Measurements from ENCODE around the gene CDK9.
A peak's percentile ranks its signal among the peaks of the same experiment; 100 is the strongest.

CDK9 gene

GRCh38 chr9:127762111-127762676 lies 23.6 kb upstream of the CDK9 start:
- DNase-seq, result no peak

GRCh38 chr9:127763918-127764384 lies 21.9 kb upstream of the CDK9 start:
- no peak for DNase-seq

- no peak for DNase-seq
Measured at GRCh38 chr9:127765418-127765817, 20.4 kb upstream of the CDK9 start.

- DNase-seq, result no peak
Measured at GRCh38 chr9:127767410-127767809, 18.4 kb upstream of the CDK9 start.

GRCh38 chr9:127767909-127768331 lies 17.9 kb upstream of the CDK9 start:
- DNase-seq, result no peak

- DNase-seq, result no peak
Measured at GRCh38 chr9:127768698-127769097, 17.1 kb upstream of the CDK9 start.

GRCh38 chr9:127769101-127769500 lies 16.7 kb upstream of the CDK9 start:
- DNase-seq, result no peak

GRCh38 chr9:127769929-127770582 lies 15.8 kb upstream of the CDK9 start:
- DNase-seq, result no peak

GRCh38 chr9:127770583-127770904 lies 15.3 kb upstream of the CDK9 start:
- DNase-seq, result no peak

- peak; percentile 95 for DNase-seq
Measured at GRCh38 chr9:127770905-127771569, 14.8 kb upstream of the CDK9 start.

GRCh38 chr9:127771570-127772189 lies 14.2 kb upstream of the CDK9 start:
- DNase-seq, result no peak

- DNase-seq, result no peak
Measured at GRCh38 chr9:127772603-127773002, 13.2 kb upstream of the CDK9 start.

GRCh38 chr9:127773272-127773671 lies 12.6 kb upstream of the CDK9 start:
- no peak for DNase-seq

- no peak for DNase-seq
Measured at GRCh38 chr9:127773981-127774380, 11.9 kb upstream of the CDK9 start.

- no peak for DNase-seq
Measured at GRCh38 chr9:127776195-127776923, 9.5 kb upstream of the CDK9 start.

- no peak for DNase-seq
Measured at GRCh38 chr9:127776924-127777289, 8.9 kb upstream of the CDK9 start.

- DNase-seq, result no peak
Measured at GRCh38 chr9:127777368-127777980, 8.4 kb upstream of the CDK9 start.

- no peak for DNase-seq
Measured at GRCh38 chr9:127778280-127779135, 7.3 kb upstream of the CDK9 start, which contains the start of gene SH2D3C. Gene SH2D3C (minus strand): TSS chr9:127778666. CDS start chr9:127778627, 39 bp downstream.

GRCh38 chr9:127779136-127779981 lies 6.5 kb upstream of the CDK9 start:
- no peak for DNase-seq

- DNase-seq, result no peak
Measured at GRCh38 chr9:127780126-127780885, 5.5 kb upstream of the CDK9 start.
